Endothelial cell of umbilical vein (primary cell): Measurements from ENCODE around the gene DMPK. TPM values are rescaled to one million over a fixed set of nuclear protein-coding genes. Genes with fewer than 3 reads are reported as not detected.

ENCODE experiments used
- BruUV-seq: library from RNA; stranded (reverse); fragments of 400-500 nt; replicated peaks from 2 replicates; lab custom pipeline; 2021; lab: Mats Ljungman, UMichigan
- CTCF ChIA-PET: fragments of 300-600, 350-600 bp; sonication (Branson Sonifier 250); formaldehyde crosslinking; loops from one replicate; lab custom pipeline; 2021; ENCODE audit warnings: antibody characterized with exemption, inconsistent platforms; lab: Charles Lee
- POLR2A ChIA-PET: fragments of 300-600, 350-600 bp; sonication (Branson Sonifier 250); formaldehyde crosslinking; loops from one replicate; lab custom pipeline; 2021; ENCODE audit warnings: antibody characterized with exemption, inconsistent platforms; lab: Charles Lee
- DNase-seq: peaks from one replicate; pipeline ENCODE4 v3.0.0-alpha.2; 2011; ENCODE audit warnings: low read depth, low spot score
- FAIRE-seq: peaks from 2 replicates; lab custom pipeline; 2011; peaks lifted over from hg19 to GRCh38; lab: Jason Lieb, UNC
- H2AFZ ChIP-seq: 2 replicates; pipeline ENCODE4 v1.6.0; 2012; ENCODE audit warnings: low read depth, low read length, control low read depth, inconsistent platforms
- H3K27ac ChIP-seq: 2 replicates; pipeline ENCODE4 v1.5.1; 2011; ENCODE audit warnings: low read depth, mild to moderate bottlenecking, control low read depth, low read length, moderate library complexity; ENCODE audit not compliant: insufficient read depth
- H3K27me3 ChIP-seq, 2 experiments: 2 replicates each; pipeline versions ENCODE4 v1.6.0 to v1.6.1; 2011; ENCODE audit warnings: low read length in 2 of 2, mixed read lengths in 1 of 2; ENCODE audit not compliant: control insufficient read depth in 2 of 2, insufficient read depth in 2 of 2
- H3K36me3 ChIP-seq, 2 experiments: 2 replicates in 1 of 2; 3 replicates in 1 of 2; pipeline ENCODE4 v1.5.1; 2011; ENCODE audit warnings: low read length in 2 of 2, mild to moderate bottlenecking in 1 of 2, moderate library complexity in 1 of 2; ENCODE audit not compliant: control insufficient read depth in 2 of 2, insufficient read depth in 2 of 2; ENCODE audit errors: extremely low read depth in 1 of 2
- H3K4me1 ChIP-seq: 3 replicates; pipeline ENCODE4 v1.5.1; 2011; ENCODE audit warnings: mild to moderate bottlenecking, low read length; ENCODE audit not compliant: control insufficient read depth, insufficient read depth; ENCODE audit errors: extremely low read depth
- H3K4me2 ChIP-seq: 2 replicates; pipeline ENCODE4 v1.6.1; 2011; ENCODE audit warnings: low read length, control low read depth, mixed read lengths; ENCODE audit not compliant: insufficient read depth
- H3K4me3 ChIP-seq, 3 experiments: fragments of 200-600 bp in 1 of 3; sonication (generic), shearing (Covaris generic) in 1 of 3; replicated peaks in 1 of 3; 2 replicates each; pipeline ENCODE4 v1.5.1; 2011 to 2016; ENCODE audit warnings: control low read depth in 3 of 3, low read length in 3 of 3, mild to moderate bottlenecking in 2 of 3, inconsistent platforms in 1 of 3, low read depth in 1 of 3, moderate library complexity in 1 of 3; ENCODE audit not compliant: insufficient read depth in 1 of 3
- H3K79me2 ChIP-seq: 2 replicates; pipeline ENCODE4 v1.6.0; 2012; ENCODE audit warnings: low read length, inconsistent platforms; ENCODE audit not compliant: control insufficient read depth, insufficient read depth
- H3K9ac ChIP-seq: replicated peaks from 2 replicates; pipeline ENCODE3; 2011; ENCODE audit warnings: low read length, control low read depth; ENCODE audit not compliant: insufficient read depth; ENCODE audit errors: extremely low read depth
- H3K9me1 ChIP-seq: replicated peaks from 3 replicates; pipeline ENCODE4 v1.6.0; 2011; ENCODE audit warnings: mild to moderate bottlenecking, low read length; ENCODE audit not compliant: control insufficient read depth, insufficient read depth; ENCODE audit errors: extremely low read depth
- H3K9me3 ChIP-seq: replicated peaks from 2 replicates; pipeline ENCODE4 v1.5.1; 2012; ENCODE audit warnings: low read length, inconsistent platforms; ENCODE audit not compliant: control insufficient read depth, insufficient read depth
- H4K20me1 ChIP-seq: replicated peaks from 2 replicates; pipeline ENCODE3; 2011; ENCODE audit warnings: mild to moderate bottlenecking, low read length; ENCODE audit not compliant: control insufficient read depth, insufficient read depth; ENCODE audit errors: extremely low read depth
- EZH2 ChIP-seq: IDR thresholded peaks from 2 replicates; pipeline ENCODE4 v1.6.1; 2012; ENCODE audit warnings: borderline replicate concordance, low read depth, mild to moderate bottlenecking, moderate library complexity, low read length, inconsistent platforms; ENCODE audit not compliant: severe bottlenecking
- FOS ChIP-seq: IDR thresholded peaks from 2 replicates; pipeline ENCODE4 v1.6.1; 2011; ENCODE audit warnings: mild to moderate bottlenecking, low read length, moderate library complexity, borderline replicate concordance; ENCODE audit not compliant: insufficient read depth
- GATA2 ChIP-seq: IDR thresholded peaks from 2 replicates; pipeline ENCODE4 v1.7.0; 2011; ENCODE audit warnings: low read depth, mild to moderate bottlenecking, moderate library complexity, mixed read lengths, low read length; ENCODE audit not compliant: insufficient read length, insufficient read depth
- JUN ChIP-seq: IDR thresholded peaks from 2 replicates; pipeline ENCODE4 v1.6.1; 2011; ENCODE audit warnings: borderline replicate concordance, low read depth; ENCODE audit not compliant: insufficient read length, insufficient read depth
- MYC ChIP-seq: IDR thresholded peaks from one replicate; pipeline ENCODE4 v1.6.1; 2011; ENCODE audit warnings: mild to moderate bottlenecking, low read depth, low read length
- POLR2A ChIP-seq: IDR thresholded peaks from 2 replicates; pipeline ENCODE4 v1.6.1; 2012; ENCODE audit warnings: low read depth, mild to moderate bottlenecking, control low read depth, low read length
- POLR2AphosphoS5 ChIP-seq: IDR thresholded peaks from 2 replicates; pipeline ENCODE4 v1.6.1; 2012; ENCODE audit warnings: low read depth, mild to moderate bottlenecking, control low read depth, low read length, moderate library complexity; ENCODE audit not compliant: insufficient read depth
- dilution Hi-C: fragments of 300-500 bp; cut with MboI; formaldehyde crosslinking; loops from one replicate; pipeline ENCODE4 v1.15.0; 2019; ENCODE audit warnings: low sequenced_read_pairs; ENCODE audit not compliant: extremely low pct_ligation_motif_present
- intact Hi-C: fragments of 100-400 bp; cut with micrococcal nuclease; formaldehyde crosslinking; loops from one replicate; pipeline ENCODE4 v1.10.0; 2022
- polyA plus RNA-seq, 4 experiments: library from polyadenylated mRNA; depleted of rRNA in 3 of 4; stranded (reverse) in 3 of 4; unstranded in 1 of 4; fragments of >200 nt; gene quantifications; 2 replicates each; pipeline versions ENCODE4 v1.2.1 to v1.2.3, GENCODE V29; 2011 to 2012; ENCODE audit warnings: missing spikeins in 1 of 4
- total RNA-seq: library from RNA; stranded (reverse); gene quantifications from 2 replicates; pipeline ENCODE4 v1.2.3, GENCODE V29; 2021
- TF ChIP-seq, protein P1 (sequence below): IDR thresholded peaks from 2 replicates; pipeline ENCODE4 v1.6.1; 2011; ENCODE audit not compliant: insufficient read depth, insufficient read length
- TF ChIP-seq, protein P2 (sequence below), 2 donors: IDR thresholded peaks; 1 replicate in 1 of 2; 2 replicates in 1 of 2; pipeline ENCODE4 v1.5.1; 2011; ENCODE audit warnings: low read length in 2 of 2, mild to moderate bottlenecking in 2 of 2, moderate library complexity in 2 of 2, control low read depth in 1 of 2, inconsistent platforms in 1 of 2, low read depth in 1 of 2; ENCODE audit not compliant: insufficient read depth in 1 of 2; ENCODE audit errors: extremely low read depth in 1 of 2

The DMPK gene
- total and polyA plus RNA-seq, 2 donors (not counting 3 experiments of a cell fraction or from before 2014, with no cell fraction given): 36.6 to 73.3 TPM

DNA sequence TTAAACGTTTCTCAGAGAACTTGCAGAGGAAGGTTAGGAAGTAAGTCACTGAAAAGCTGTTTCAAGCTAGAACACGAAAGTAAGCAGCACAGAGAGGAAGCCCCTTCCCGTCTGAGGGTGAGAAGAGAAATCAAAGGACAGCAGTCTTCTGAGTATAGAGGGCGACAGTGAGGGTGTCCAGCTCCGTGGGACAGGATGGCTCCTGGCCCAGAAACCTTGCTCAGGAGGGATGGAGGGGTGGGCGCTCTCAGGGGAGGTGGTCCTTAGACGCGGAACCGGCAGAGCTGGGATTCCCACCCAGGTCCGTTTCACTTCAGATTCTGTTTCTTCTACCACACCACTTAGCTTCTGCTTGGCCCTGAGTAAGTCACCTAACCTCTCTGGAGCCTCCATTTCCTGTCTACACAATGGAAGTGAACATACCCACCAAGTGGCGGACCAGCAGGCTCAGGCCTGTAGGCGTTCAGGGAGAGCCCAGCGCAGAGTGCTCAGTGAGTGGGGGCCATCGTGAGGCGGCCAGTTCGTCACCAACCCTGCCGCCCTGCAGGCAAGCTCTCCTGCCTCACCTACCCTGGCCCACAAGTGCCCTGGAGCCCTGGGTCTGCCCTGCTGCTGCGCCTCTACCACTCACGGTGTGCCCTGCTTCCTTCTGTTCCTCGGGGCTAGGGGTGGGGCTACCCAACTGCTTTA, 38.3 kb upstream of the DMPK start:
- POLR2A ChIA-PET: interaction anchor here (1.2 kb wide), 1 partner anchor 11 kb away, joined by 3 read pairs; no protein-coding TSS in a partner anchor
- Histone ChIP-seq H3K4me2 (no peak overlapping the region), H3K4me3 (no peak overlapping the region), H3K79me2 (no peaks in the 10 kb centered on the region), H3K9ac (peak overlapping the region; percentile 8), H3K9me1 (no peaks in the 10 kb centered on the region), H4K20me1 (no peaks in the 10 kb centered on the region), H3K9me3 (no peaks in the 10 kb centered on the region), H3K27me3 (no peaks in the 10 kb centered on the region), H3K4me1 (peaks cover 22% of the 10 kb centered on the region), H3K27ac (peak overlapping the region; percentile 58), H2AFZ (no peak overlapping the region), H3K36me3 (peaks cover 8 to 24% of the 10 kb centered on the region in 2 experiments)
- BruUV-seq: no TSS peak
- peak; percentile 79 for FAIRE-seq
- TF ChIP-seq GATA2: no peak
- TF ChIP-seq POLR2AphosphoS5: no peak
- TF ChIP-seq EZH2: no peak
- TF ChIP-seq POLR2A: no peak
- no peak for TF ChIP-seq MYC
- TF ChIP-seq, protein P1, sequence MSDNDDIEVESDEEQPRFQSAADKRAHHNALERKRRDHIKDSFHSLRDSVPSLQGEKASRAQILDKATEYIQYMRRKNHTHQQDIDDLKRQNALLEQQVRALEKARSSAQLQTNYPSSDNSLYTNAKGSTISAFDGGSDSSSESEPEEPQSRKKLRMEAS: no peak
- no peak for TF ChIP-seq JUN
- TF ChIP-seq FOS: no peak
- TF ChIP-seq, protein P2, sequence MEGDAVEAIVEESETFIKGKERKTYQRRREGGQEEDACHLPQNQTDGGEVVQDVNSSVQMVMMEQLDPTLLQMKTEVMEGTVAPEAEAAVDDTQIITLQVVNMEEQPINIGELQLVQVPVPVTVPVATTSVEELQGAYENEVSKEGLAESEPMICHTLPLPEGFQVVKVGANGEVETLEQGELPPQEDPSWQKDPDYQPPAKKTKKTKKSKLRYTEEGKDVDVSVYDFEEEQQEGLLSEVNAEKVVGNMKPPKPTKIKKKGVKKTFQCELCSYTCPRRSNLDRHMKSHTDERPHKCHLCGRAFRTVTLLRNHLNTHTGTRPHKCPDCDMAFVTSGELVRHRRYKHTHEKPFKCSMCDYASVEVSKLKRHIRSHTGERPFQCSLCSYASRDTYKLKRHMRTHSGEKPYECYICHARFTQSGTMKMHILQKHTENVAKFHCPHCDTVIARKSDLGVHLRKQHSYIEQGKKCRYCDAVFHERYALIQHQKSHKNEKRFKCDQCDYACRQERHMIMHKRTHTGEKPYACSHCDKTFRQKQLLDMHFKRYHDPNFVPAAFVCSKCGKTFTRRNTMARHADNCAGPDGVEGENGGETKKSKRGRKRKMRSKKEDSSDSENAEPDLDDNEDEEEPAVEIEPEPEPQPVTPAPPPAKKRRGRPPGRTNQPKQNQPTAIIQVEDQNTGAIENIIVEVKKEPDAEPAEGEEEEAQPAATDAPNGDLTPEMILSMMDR (IDR thresholded peaks at IDR 0.05; ENCODE audit: extremely low read depth in 1 of 2, insufficient read depth in 1 of 2, low read depth in 1 of 2, low read length in 2 of 2): no peak
- CTCF ChIA-PET: interaction anchor here (0.9 to 2.4 kb wide), 3 partner anchors 21 to 51 kb away, joined by 3 to 12 read pairs (median 7); partner anchors contain the start of genes SIX5 and SYMPK
- peak; percentile 40 for DNase-seq
- intact Hi-C loops: no loop called here
- dilution Hi-C loops: no loop called here
